ENCODE results near the gene SHQ1.

DNA sequence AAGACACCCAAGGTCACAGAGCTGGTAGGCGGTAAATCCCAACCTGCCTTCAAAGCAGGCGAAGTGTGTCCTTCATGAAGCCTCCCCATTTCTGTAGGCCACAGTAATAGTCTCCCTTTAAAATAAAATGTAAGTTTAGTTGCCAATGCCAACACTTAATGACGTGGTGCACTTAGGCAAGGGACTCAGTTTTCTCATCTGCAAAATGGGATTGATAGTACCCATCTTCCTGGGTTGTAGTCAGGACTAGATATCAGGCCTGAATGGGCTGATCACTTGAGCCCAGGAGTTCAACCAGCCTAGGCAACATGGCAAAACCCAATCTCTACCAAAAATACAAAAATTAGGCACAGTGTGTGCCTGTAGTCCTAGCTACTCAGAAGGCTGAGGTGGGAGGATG lies 114.6 kb downstream of the SHQ1 start:
- no peak for TF ChIP-seq POLR2A (IDR thresholded peaks at IDR 0.05)
- no peak for TF ChIP-seq CTCF (IDR thresholded peaks at IDR 0.05)
